HL-60/S4 treated with retinoic acid at 250 ng/mL for 4 days and 3 days (cell line): Measurements from ENCODE around the gene PRR20G.
"Not testable (repeated sequence)": the region's sequence is repeated elsewhere in the genome, so short reads cannot be mapped to it uniquely, and the experiment has no call there.

Source experiments
- in situ Hi-C: fragments of 300-500 bp; cut with MboI; formaldehyde crosslinking; loops from 2 replicates; pipeline ENCODE4 v1.7.0; 2022; ENCODE audit warnings: low sequenced_read_pairs

Gene PRR20G

GRCh38 chr3:127304121-127304744 lies 16.4 kb upstream of the PRR20G start:
- in situ Hi-C loops: no loop called here

GRCh38 chr3:127299276-127299675 lies 11.4 kb upstream of the PRR20G start:
- in situ Hi-C loops: no loop called here

GRCh38 chr3:127296959-127297358 lies 9.1 kb upstream of the PRR20G start:
- in situ Hi-C loops: no loop called here

GRCh38 chr3:127296166-127296565 lies 8.3 kb upstream of the PRR20G start:
- in situ Hi-C loops: no loop called here

- in situ Hi-C loops: not testable (repeated sequence)
These were observed 5.8 kb upstream of the PRR20G start for GRCh38 chr3:127293650-127294049.

GRCh38 chr3:127291611-127292010 lies 3.8 kb upstream of the PRR20G start:
- in situ Hi-C loops: no loop called here

GRCh38 chr3:127291114-127291513 lies 3.3 kb upstream of the PRR20G start:
- in situ Hi-C loops: no loop called here

GRCh38 chr3:127289706-127290575 lies 2.1 kb upstream of the PRR20G start:
- in situ Hi-C loops: no loop called here

- in situ Hi-C loops: no loop called here
These were observed 1.3 kb upstream of the PRR20G start for GRCh38 chr3:127288921-127289705.

GRCh38 chr3:127288343-127288742 lies 497 bp upstream of the PRR20G start:
- in situ Hi-C loops: no loop called here

- in situ Hi-C loops: no loop called here
These were observed 1.2 kb downstream of the PRR20G start for GRCh38 chr3:127286571-127287140.

GRCh38 chr3:127284258-127284657 lies 3.6 kb downstream of the PRR20G start:
- in situ Hi-C loops: no loop called here

- in situ Hi-C loops: no loop called here
These were observed 10.3 kb downstream of the PRR20G start for GRCh38 chr3:127277561-127277960.

GRCh38 chr3:127276995-127277394 lies 10.9 kb downstream of the PRR20G start:
- in situ Hi-C loops: no loop called here

GRCh38 chr3:127276396-127276795 lies 11.4 kb downstream of the PRR20G start:
- in situ Hi-C loops: no loop called here

- in situ Hi-C loops: no loop called here
These were observed 12.5 kb downstream of the PRR20G start for GRCh38 chr3:127275287-127275781.

GRCh38 chr3:127274200-127274760 lies 13.6 kb downstream of the PRR20G start:
- in situ Hi-C loops: no loop called here

GRCh38 chr3:127273206-127273605 lies 14.6 kb downstream of the PRR20G start:
- in situ Hi-C loops: no loop called here

- in situ Hi-C loops: no loop called here
These were observed 21.7 kb downstream of the PRR20G start for GRCh38 chr3:127266186-127266585.

GRCh38 chr3:127265581-127265981 lies 22.3 kb downstream of the PRR20G start:
- in situ Hi-C loops: no loop called here
